DND-41 (cell line): ENCODE results near the gene AGAP1.
A peak's percentile ranks its signal among the peaks of the same experiment; 100 is the strongest.

Source experiments
- ATAC-seq: fragments of 200-7000 bp; cut with Tn5 transposase; 3 replicates; pipeline ENCODE4 v1.9.1; 2021; ENCODE audit warnings: low read depth; ENCODE audit not compliant: insufficient read depth
- DNase-seq: peaks from one replicate; pipeline ENCODE4 v3.0.0-alpha.2; 2020
- H2AFZ ChIP-seq: 2 replicates; pipeline ENCODE4 v1.6.0; 2012; ENCODE audit warnings: low read depth, low read length
- H3K27ac ChIP-seq: 2 replicates; pipeline ENCODE4 v1.5.1; 2012; ENCODE audit warnings: low read length, inconsistent platforms
- H3K27me3 ChIP-seq: fragments of 200-600 bp; sonication (generic); 2 replicates; pipeline ENCODE4 v1.6.0; 2012; ENCODE audit warnings: low read length, mild to moderate bottlenecking, inconsistent platforms; ENCODE audit not compliant: insufficient read depth, poor library complexity
- H3K36me3 ChIP-seq: 2 replicates; pipeline ENCODE4 v1.5.1; 2012; ENCODE audit warnings: low read length, inconsistent platforms; ENCODE audit not compliant: insufficient read depth
- H3K4me1 ChIP-seq: 2 replicates; pipeline ENCODE4 v1.5.1; 2012; ENCODE audit warnings: mild to moderate bottlenecking, low read length; ENCODE audit not compliant: insufficient read depth
- H3K4me2 ChIP-seq: 2 replicates; pipeline ENCODE4 v1.6.0; 2012; ENCODE audit warnings: mild to moderate bottlenecking, moderate library complexity, low read length, inconsistent platforms; ENCODE audit not compliant: insufficient read depth
- H3K4me3 ChIP-seq, 2 experiments: fragments of 200-600 bp in 1 of 2; shearing (Covaris generic) in 1 of 2; 2 replicates each; pipeline ENCODE4 v1.5.1; 2012 to 2016; ENCODE audit warnings: inconsistent platforms in 2 of 2, low read length in 2 of 2, mild to moderate bottlenecking in 2 of 2, low read depth in 1 of 2, moderate library complexity in 1 of 2
- H3K79me2 ChIP-seq: 2 replicates; pipeline ENCODE4 v1.6.0; 2012; ENCODE audit warnings: low read length, inconsistent platforms; ENCODE audit not compliant: insufficient read depth
- H3K9ac ChIP-seq: 2 replicates; pipeline ENCODE4 v1.6.0; 2012; ENCODE audit warnings: low read depth, mild to moderate bottlenecking, inconsistent platforms, low read length, moderate library complexity
- H3K9me3 ChIP-seq: 2 replicates; pipeline ENCODE4 v1.5.1; 2012; ENCODE audit warnings: low read length, moderate library complexity, mild to moderate bottlenecking, inconsistent platforms; ENCODE audit not compliant: insufficient read depth, severe bottlenecking
- H4K20me1 ChIP-seq: 2 replicates; pipeline ENCODE4 v1.6.0; 2012; ENCODE audit warnings: low read length; ENCODE audit not compliant: insufficient read depth
- EZH2 ChIP-seq: IDR thresholded peaks from 3 replicates; pipeline ENCODE4 v1.6.1; 2012; ENCODE audit warnings: borderline replicate concordance, low read depth, mild to moderate bottlenecking, moderate library complexity, low read length, inconsistent platforms; ENCODE audit not compliant: severe bottlenecking
- TF ChIP-seq, protein P1 (sequence below): IDR thresholded peaks from 2 replicates; pipeline ENCODE4 v1.5.1; 2012; ENCODE audit warnings: borderline replicate concordance, low read length, moderate library complexity, mild to moderate bottlenecking; ENCODE audit not compliant: poor library complexity, severe bottlenecking; ENCODE audit errors: extremely low read depth

Gene AGAP1

DNA sequence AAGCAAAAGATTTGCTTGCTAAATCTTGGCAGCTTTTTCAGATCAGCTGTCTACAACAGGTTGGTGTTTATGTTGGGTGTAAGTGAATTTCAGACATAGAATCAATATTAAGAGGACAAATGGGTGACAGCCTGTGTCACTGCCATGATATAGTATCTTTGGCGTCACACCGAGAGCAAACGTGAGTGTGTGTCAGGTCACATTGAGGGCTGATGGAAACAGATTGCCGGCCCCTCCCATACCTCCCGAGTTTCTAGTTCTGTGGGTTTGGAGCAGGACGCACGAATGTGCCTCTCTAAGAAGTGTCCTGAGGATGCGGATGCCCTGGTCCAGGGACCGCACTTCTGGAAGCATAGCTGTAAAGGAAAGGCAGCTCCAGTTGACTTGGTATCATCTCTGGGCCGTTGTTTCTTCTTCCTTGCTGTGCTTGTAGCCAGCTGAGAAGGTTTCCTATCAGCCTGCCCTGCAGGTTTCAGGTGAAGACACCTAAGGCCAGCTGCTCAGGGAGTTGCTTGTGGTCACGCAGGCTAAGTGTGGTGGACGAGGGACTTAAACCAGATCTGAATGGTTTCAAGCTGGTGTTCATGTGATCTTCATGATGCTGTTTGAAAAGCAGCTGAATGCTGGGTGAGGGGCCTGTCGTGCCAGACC lies 6.4 kb downstream of the AGAP1 start:
- no peak for DNase-seq
- Histone ChIP-seq H3K4me1 (peaks cover 21% of the 10 kb centered on the region), H3K27ac (no peak overlapping the region), H3K79me2 (no peaks in the 10 kb centered on the region), H3K4me2 (no peak overlapping the region), H2AFZ (no peak overlapping the region), H3K36me3 (no peaks in the 10 kb centered on the region), H3K9ac (no peak overlapping the region), H3K27me3 (peaks cover 20% of the 10 kb centered on the region), H3K4me3 (no peak overlapping the region), H3K9me3 (no peaks in the 10 kb centered on the region), H4K20me1 (no peaks in the 10 kb centered on the region)
- ATAC-seq = no peak
- TF ChIP-seq, protein P1, sequence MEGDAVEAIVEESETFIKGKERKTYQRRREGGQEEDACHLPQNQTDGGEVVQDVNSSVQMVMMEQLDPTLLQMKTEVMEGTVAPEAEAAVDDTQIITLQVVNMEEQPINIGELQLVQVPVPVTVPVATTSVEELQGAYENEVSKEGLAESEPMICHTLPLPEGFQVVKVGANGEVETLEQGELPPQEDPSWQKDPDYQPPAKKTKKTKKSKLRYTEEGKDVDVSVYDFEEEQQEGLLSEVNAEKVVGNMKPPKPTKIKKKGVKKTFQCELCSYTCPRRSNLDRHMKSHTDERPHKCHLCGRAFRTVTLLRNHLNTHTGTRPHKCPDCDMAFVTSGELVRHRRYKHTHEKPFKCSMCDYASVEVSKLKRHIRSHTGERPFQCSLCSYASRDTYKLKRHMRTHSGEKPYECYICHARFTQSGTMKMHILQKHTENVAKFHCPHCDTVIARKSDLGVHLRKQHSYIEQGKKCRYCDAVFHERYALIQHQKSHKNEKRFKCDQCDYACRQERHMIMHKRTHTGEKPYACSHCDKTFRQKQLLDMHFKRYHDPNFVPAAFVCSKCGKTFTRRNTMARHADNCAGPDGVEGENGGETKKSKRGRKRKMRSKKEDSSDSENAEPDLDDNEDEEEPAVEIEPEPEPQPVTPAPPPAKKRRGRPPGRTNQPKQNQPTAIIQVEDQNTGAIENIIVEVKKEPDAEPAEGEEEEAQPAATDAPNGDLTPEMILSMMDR = no peak
- no peak for TF ChIP-seq EZH2

DNA sequence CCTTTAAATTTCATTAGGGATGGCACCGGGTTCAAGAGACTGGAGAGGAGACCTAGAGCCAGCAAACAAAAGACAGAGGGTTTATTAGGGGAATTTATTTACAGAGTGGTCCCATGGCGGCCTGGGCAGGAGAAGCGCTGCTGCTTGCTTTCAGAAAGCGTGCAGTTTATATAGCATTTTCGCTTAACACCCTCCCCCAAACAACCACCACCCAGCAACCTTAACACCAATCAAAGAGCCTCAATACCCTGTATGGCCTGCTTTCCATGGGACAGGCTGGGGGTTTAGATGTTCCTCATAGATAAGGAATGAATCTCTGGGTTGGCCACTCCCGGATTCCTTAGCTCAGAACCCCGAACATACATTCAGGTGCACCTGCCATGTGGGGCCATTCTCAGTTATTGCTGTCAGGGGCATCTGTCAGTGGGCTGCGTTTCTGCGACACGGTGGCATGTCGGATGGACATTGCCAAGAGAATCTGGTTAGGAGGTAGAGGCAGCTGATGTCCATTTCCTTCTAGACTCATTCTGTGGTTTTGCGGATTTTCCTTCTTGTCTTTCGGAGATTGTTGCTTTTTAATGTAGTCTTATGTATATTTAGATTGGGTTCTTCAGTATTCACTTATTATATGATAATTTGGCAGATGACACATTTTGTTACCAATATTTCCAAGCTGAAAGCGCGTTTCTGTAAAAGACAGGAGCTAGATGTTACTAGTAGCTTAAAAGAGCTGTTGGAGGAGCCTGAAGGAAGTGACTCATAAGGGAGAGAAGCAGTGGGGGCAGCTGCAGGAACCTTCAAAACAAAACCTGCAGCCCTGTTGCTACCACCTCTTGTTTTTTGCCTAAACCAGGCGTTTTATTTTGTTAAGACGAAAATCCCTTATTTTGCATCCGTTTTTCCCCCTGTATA lies 7.2 kb downstream of the AGAP1 start:
- peak; percentile 12 for DNase-seq
- no peaks in the 10 kb centered on the region for H3K36me3 ChIP-seq
- no peaks in the 10 kb centered on the region for H3K9me3 ChIP-seq
- peak; percentile 72 for ATAC-seq
- no peak overlapping the region for H3K27ac ChIP-seq
- TF ChIP-seq, protein P1 = no peak
- no peak for TF ChIP-seq EZH2
- no peak overlapping the region for H3K4me3 ChIP-seq
- no peak overlapping the region for H3K9ac ChIP-seq
- no peaks in the 10 kb centered on the region for H4K20me1 ChIP-seq
- peak overlapping the region; percentile 18 for H3K4me2 ChIP-seq
- no peak overlapping the region for H2AFZ ChIP-seq
- peaks cover 21% of the 10 kb centered on the region for H3K4me1 ChIP-seq
- peaks cover 20% of the 10 kb centered on the region for H3K27me3 ChIP-seq
- H3K79me2 ChIP-seq = no peaks in the 10 kb centered on the region

DNA sequence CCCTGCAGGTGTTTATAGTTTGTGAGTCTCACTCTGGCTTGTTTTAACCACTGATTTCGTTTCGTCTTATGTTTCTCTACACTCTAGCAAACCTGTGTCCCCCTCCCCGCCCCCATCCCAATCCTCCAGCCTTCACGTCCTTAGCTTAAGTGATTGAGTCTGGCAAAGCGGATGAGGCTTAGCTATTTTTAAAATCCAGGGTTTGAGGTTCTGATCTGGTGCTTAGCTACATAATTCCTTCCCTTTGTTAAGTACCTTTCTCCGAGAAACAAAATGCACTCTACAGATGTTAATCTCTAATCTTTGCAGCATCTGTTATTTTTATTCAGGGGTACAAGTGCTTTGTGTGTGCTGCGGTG lies 7.8 kb downstream of the AGAP1 start:
- no peak overlapping the region for H3K9ac ChIP-seq
- H3K36me3 ChIP-seq = no peaks in the 10 kb centered on the region
- no peaks in the 10 kb centered on the region for H3K9me3 ChIP-seq
- H3K79me2 ChIP-seq = no peaks in the 10 kb centered on the region
- H3K4me2 ChIP-seq = peak overlapping the region; percentile 18
- H3K4me1 ChIP-seq = peaks cover 21% of the 10 kb centered on the region
- H3K27ac ChIP-seq = peak overlapping the region; percentile 45; the same call in 1 of the 2 replicates
- H3K4me3 ChIP-seq = no peak overlapping the region; a peak in 1 of 4 replicates
- H3K27me3 ChIP-seq = peaks cover 20% of the 10 kb centered on the region
- peak; percentile 45 for ATAC-seq
- no peak overlapping the region for H2AFZ ChIP-seq
- TF ChIP-seq, protein P1 = no peak
- no peak for TF ChIP-seq EZH2
- DNase-seq = peak; percentile 9
- H4K20me1 ChIP-seq = no peaks in the 10 kb centered on the region
